NT2/D1 (cell line): ENCODE data around the gene SLC38A11.

Experiments used
- DNase-seq: peaks from one replicate; pipeline ENCODE4 v3.0.0-alpha.2; 2011; ENCODE audit warnings: low read depth, low spot score
- H3K27me3 ChIP-seq: 2 replicates; pipeline ENCODE4 v1.6.0; 2011; ENCODE audit warnings: mild to moderate bottlenecking; ENCODE audit not compliant: insufficient read length, insufficient read depth
- H3K36me3 ChIP-seq: 2 replicates; pipeline ENCODE4 v1.6.1; 2011; ENCODE audit warnings: mild to moderate bottlenecking, low read length, mixed read lengths; ENCODE audit not compliant: insufficient read depth, insufficient read length
- H3K4me1 ChIP-seq: 2 replicates; pipeline ENCODE4 v1.5.1; 2011; ENCODE audit not compliant: insufficient read depth, insufficient read length
- H3K4me3 ChIP-seq: 2 replicates; pipeline ENCODE4 v1.5.1; 2011; ENCODE audit warnings: low read depth; ENCODE audit not compliant: insufficient read length
- H3K9ac ChIP-seq: 2 replicates; pipeline ENCODE4 v1.6.0; 2011; ENCODE audit warnings: low read depth; ENCODE audit not compliant: insufficient read length
- H3K9me3 ChIP-seq: 2 replicates; pipeline ENCODE4 v1.5.1; 2011; ENCODE audit warnings: mild to moderate bottlenecking, low read length; ENCODE audit not compliant: insufficient read depth
- SUZ12 ChIP-seq: IDR thresholded peaks from 2 replicates; pipeline ENCODE4 v1.6.1; 2011; ENCODE audit not compliant: insufficient read length, insufficient read depth; ENCODE audit errors: extremely low read depth
- YY1 ChIP-seq: IDR thresholded peaks from 2 replicates; pipeline ENCODE4 v1.6.1; 2011; ENCODE audit not compliant: insufficient read length, insufficient read depth
- ZNF274 ChIP-seq: IDR thresholded peaks from 2 replicates; pipeline ENCODE4 v1.6.1; 2011; ENCODE audit warnings: mild to moderate bottlenecking, low read depth, low read length

SLC38A11 gene

GRCh38 chr2:164937864-164938401, 17.4 kb downstream of the SLC38A11 start:
- no peak for TF ChIP-seq ZNF274
- TF ChIP-seq SUZ12 = no peak
- no peak for TF ChIP-seq YY1
- no peak for DNase-seq
- H3K9me3 ChIP-seq = no peaks in the 10 kb centered on the region
- no peaks in the 10 kb centered on the region for H3K27me3 ChIP-seq
- no peak overlapping the region for H3K4me3 ChIP-seq
- H3K36me3 ChIP-seq = no peaks in the 10 kb centered on the region
- H3K9ac ChIP-seq = no peak overlapping the region
- no peaks in the 10 kb centered on the region for H3K4me1 ChIP-seq

- no peak for DNase-seq
- TF ChIP-seq SUZ12 (no peak), YY1 (no peak), ZNF274 (no peak)
- Histone ChIP-seq H3K9ac (no peak overlapping the region), H3K4me1 (no peaks in the 10 kb centered on the region), H3K36me3 (no peaks in the 10 kb centered on the region), H3K9me3 (no peaks in the 10 kb centered on the region), H3K4me3 (no peak overlapping the region), H3K27me3 (no peaks in the 10 kb centered on the region)
Measured at GRCh38 chr2:164935118-164936101, 19.9 kb downstream of the SLC38A11 start.

- no peaks in the 10 kb centered on the region for H3K36me3 ChIP-seq
- H3K9ac ChIP-seq = no peak overlapping the region
- TF ChIP-seq YY1 (no peak), SUZ12 (no peak), ZNF274 (no peak)
- no peak for DNase-seq
- H3K4me1 ChIP-seq = no peaks in the 10 kb centered on the region
- no peaks in the 10 kb centered on the region for H3K27me3 ChIP-seq
- H3K4me3 ChIP-seq = no peak overlapping the region
- no peaks in the 10 kb centered on the region for H3K9me3 ChIP-seq
Measured at GRCh38 chr2:164934401-164935117, 20.8 kb downstream of the SLC38A11 start.

GRCh38 chr2:164933671-164934189, 21.6 kb downstream of the SLC38A11 start:
- Histone ChIP-seq H3K9ac (no peak overlapping the region), H3K4me3 (no peak overlapping the region), H3K27me3 (no peaks in the 10 kb centered on the region), H3K4me1 (no peaks in the 10 kb centered on the region), H3K36me3 (no peaks in the 10 kb centered on the region), H3K9me3 (no peaks in the 10 kb centered on the region)
- TF ChIP-seq SUZ12 (no peak), YY1 (no peak), ZNF274 (no peak)
- no peak for DNase-seq

- no peaks in the 10 kb centered on the region for H3K9me3 ChIP-seq
- H3K4me3 ChIP-seq = no peak overlapping the region
- no peak for TF ChIP-seq SUZ12
- no peak for TF ChIP-seq ZNF274
- no peak for TF ChIP-seq YY1
- H3K4me1 ChIP-seq = no peaks in the 10 kb centered on the region
- H3K9ac ChIP-seq = no peak overlapping the region
- H3K36me3 ChIP-seq = no peaks in the 10 kb centered on the region
- no peaks in the 10 kb centered on the region for H3K27me3 ChIP-seq
- DNase-seq = no peak
Measured at GRCh38 chr2:164932377-164932776, 22.9 kb downstream of the SLC38A11 start.

- Histone ChIP-seq H3K9me3 (no peaks in the 10 kb centered on the region), H3K27me3 (no peaks in the 10 kb centered on the region), H3K9ac (no peak overlapping the region), H3K4me1 (no peaks in the 10 kb centered on the region), H3K36me3 (no peaks in the 10 kb centered on the region), H3K4me3 (no peak overlapping the region)
- no peak for DNase-seq
- no peak for TF ChIP-seq ZNF274
Measured at GRCh38 chr2:164928101-164928673, 27.1 kb downstream of the SLC38A11 start.

- H3K4me3 ChIP-seq = no peak overlapping the region
- H3K4me1 ChIP-seq = no peaks in the 10 kb centered on the region
- no peaks in the 10 kb centered on the region for H3K27me3 ChIP-seq
- no peak for TF ChIP-seq ZNF274
- TF ChIP-seq SUZ12 = no peak
- no peak for TF ChIP-seq YY1
- H3K9me3 ChIP-seq = no peaks in the 10 kb centered on the region
- no peak for DNase-seq
- H3K9ac ChIP-seq = no peak overlapping the region
- no peaks in the 10 kb centered on the region for H3K36me3 ChIP-seq
Measured at GRCh38 chr2:164922134-164922533, 33.2 kb downstream of the SLC38A11 start.
